ENCODE measurements around the gene POTEE. TPM values are rescaled to one million over a fixed set of nuclear protein-coding genes. Genes with fewer than 3 reads are reported as not detected.
"Not testable (repeated sequence)": the region's sequence is repeated elsewhere in the genome, so short reads cannot be mapped to it uniquely, and the experiment has no call there.

Gene POTEE
- total and polyA plus RNA-seq, 10 donors, result 0.15 to 0.32 (median 0.20) TPM; not detected in 6

GRCh38 chr2:131201098-131201497 lies 8.2 kb upstream of the POTEE start:
- Histone ChIP-seq H3K36me3 (no peaks in the 10 kb centered on the region), H3K9me3 (no peaks in the 10 kb centered on the region), H3K27ac (no peak overlapping the region), H3K27me3 (replicated peaks in 1 of 7) (peaks cover 0 to 12% (median 0%) of the 10 kb centered on the region in 7 donors), H3K4me1 (no peaks in the 10 kb centered on the region), H3K4me3 (no peak overlapping the region)
- DNase-seq, result no peak
- intact Hi-C loops (cut with DNase I; ENCODE audit: low total_unique reads), result no loop called here
- 83 to 100% (median 92%) methylated on average over 4 to 14 of the region's 14 CpGs for WGBS, 5 donors
- TF ChIP-seq POLR2A (IDR thresholded peaks at IDR 0.05) (no peak), POLR2AphosphoS5 (IDR thresholded peaks at IDR 0.05) (no peak), CTCF (IDR thresholded peaks at IDR 0.05 in 8 of 11, conservative IDR thresholded peaks at IDR 0.05 in 3 of 11) (no peak)

- H3K27ac ChIP-seq; H3K4me1 ChIP-seq; H3K36me3 ChIP-seq; H3K9me3 ChIP-seq; H3K4me3 ChIP-seq; intact Hi-C loops (cut with DNase I; ENCODE audit: low total_unique reads); DNase-seq; H3K27me3 ChIP-seq (replicated peaks in 1 of 7): not testable (repeated sequence)
- WGBS, 5 donors, result 84 to 89% (median 86%) methylated on average over 6 to 9 of the region's 9 CpGs
These were observed 1.5 kb upstream of the POTEE start for GRCh38 chr2:131207839-131208238.

DNA sequence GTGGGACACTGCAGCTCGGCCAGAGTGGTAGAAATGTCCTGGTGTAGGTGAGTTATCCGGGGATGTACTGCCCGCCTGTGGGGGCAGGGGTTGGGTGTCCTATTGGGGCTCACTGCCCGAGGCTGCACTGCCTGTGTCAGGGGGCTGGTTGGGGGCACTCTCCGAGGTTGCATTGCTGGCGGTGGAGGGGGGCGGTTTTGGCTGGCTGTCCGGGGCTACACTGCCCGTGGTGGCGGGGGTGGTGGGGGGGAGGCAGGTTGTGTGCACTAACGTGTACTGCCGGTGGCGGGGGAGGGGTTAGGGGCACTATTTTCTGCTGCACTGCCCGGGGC lies 403 bp downstream of the POTEE start:
- intact Hi-C loops (cut with DNase I; ENCODE audit: low total_unique reads); H3K27me3 ChIP-seq (replicated peaks in 1 of 7); H3K4me3 ChIP-seq; H3K27ac ChIP-seq; DNase-seq; H3K4me1 ChIP-seq; H3K9me3 ChIP-seq; H3K36me3 ChIP-seq: not testable (repeated sequence)
- 78 to 88% (median 86%) methylated on average over 4 to 14 of the region's 14 CpGs for WGBS, 5 donors

DNA sequence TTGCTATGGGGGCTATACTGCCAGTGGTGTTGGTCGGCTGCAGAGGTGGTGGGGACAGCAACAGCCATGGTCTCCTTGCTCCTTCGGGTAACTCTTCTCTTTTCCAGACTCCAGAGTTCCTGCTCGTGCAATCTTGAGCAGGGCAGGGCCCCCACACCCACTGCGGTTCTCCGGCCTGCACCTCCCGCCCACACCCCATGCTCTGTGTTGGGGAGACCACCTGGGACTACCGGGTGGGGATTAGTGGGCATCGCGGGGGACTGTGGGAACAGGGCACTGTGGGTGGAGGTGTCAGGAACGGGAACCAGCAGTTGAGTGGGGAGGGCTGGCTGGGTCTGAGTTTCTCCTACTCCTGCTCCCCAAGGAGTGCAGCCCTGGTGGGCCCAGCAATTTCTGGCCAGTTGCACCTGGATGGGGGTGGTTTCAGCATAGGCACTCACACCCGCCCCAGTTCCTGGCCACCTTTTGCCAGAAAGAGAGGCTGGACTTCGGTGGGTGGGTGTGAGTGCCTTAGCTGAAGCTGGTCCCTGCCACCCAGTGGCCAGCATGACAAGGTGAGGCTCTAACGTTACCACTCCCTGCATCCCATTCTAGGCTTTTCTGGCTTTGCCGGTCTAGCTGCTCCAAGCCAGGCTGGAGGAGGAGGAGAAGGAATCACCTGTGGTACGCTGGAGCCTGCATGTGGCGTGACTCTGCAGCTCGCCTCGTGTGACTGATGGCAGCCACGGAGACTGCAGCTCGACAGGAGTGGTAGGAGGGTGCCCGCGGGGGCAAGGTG lies 1.3 kb downstream of the POTEE start:
- DNase-seq; H3K27me3 ChIP-seq (replicated peaks in 1 of 7); H3K9me3 ChIP-seq; H3K4me3 ChIP-seq; H3K36me3 ChIP-seq; H3K4me1 ChIP-seq; intact Hi-C loops (cut with DNase I; ENCODE audit: low total_unique reads); H3K27ac ChIP-seq: not testable (repeated sequence)
- WGBS, 5 donors, result 81 to 97% (median 90%) methylated on average over 3 to 15 of the region's 22 CpGs

- H3K27ac ChIP-seq; intact Hi-C loops (cut with DNase I; ENCODE audit: low total_unique reads); H3K4me3 ChIP-seq; H3K4me1 ChIP-seq; H3K36me3 ChIP-seq; DNase-seq; H3K27me3 ChIP-seq (replicated peaks in 1 of 7); H3K9me3 ChIP-seq: not testable (repeated sequence)
- 95 to 97% (median 96%) methylated on average over 21 to 43 of the region's 60 CpGs; no CpG with 5 or more reads in 1 of the 5 donors for WGBS, 5 donors
These were observed 8.1 kb downstream of the POTEE start for GRCh38 chr2:131217238-131217986.
